T-helper 1 cell (primary cell): ENCODE data around the gene GAD2.
"Not testable (repeated sequence)": the region's sequence is repeated elsewhere in the genome, so short reads cannot be mapped to it uniquely, and the experiment has no call there.

Source experiments
- DNase-seq, 5 donors: peaks; one replicate each; pipeline ENCODE4 v3.0.0-alpha.2; 2012 to 2020

The GAD2 gene

GRCh38 chr10:26326851-26327250 is 110.3 kb downstream of the GAD2 start:
- DNase-seq, result no peak

GRCh38 chr10:26327811-26328210 is 111.2 kb downstream of the GAD2 start:
- DNase-seq, result no peak

GRCh38 chr10:26331371-26331770 is 114.8 kb downstream of the GAD2 start:
- no peak for DNase-seq

GRCh38 chr10:26334232-26334931 is 117.8 kb downstream of the GAD2 start:
- DNase-seq, result no peak

GRCh38 chr10:26334932-26335573 is 118.5 kb downstream of the GAD2 start:
- DNase-seq, result peak; percentile 31 to 73 (median 52)

GRCh38 chr10:26335574-26336093 is 119.1 kb downstream of the GAD2 start:
- no peak for DNase-seq

GRCh38 chr10:26336979-26337378 is 120.4 kb downstream of the GAD2 start:
- no peak for DNase-seq

- DNase-seq, result no peak
These were observed 125.1 kb downstream of the GAD2 start for GRCh38 chr10:26341701-26342100.

- not testable (repeated sequence) for DNase-seq
These were observed 132.3 kb downstream of the GAD2 start for GRCh38 chr10:26348821-26349417.
